ENCODE results near the gene ITSN2. TPM values are rescaled to one million over a fixed set of nuclear protein-coding genes. Genes with fewer than 3 reads are reported as not detected.

Gene ITSN2
- total RNA-seq, 2 donors from 2014 or later, result 12.6 to 16.8 TPM

DNA sequence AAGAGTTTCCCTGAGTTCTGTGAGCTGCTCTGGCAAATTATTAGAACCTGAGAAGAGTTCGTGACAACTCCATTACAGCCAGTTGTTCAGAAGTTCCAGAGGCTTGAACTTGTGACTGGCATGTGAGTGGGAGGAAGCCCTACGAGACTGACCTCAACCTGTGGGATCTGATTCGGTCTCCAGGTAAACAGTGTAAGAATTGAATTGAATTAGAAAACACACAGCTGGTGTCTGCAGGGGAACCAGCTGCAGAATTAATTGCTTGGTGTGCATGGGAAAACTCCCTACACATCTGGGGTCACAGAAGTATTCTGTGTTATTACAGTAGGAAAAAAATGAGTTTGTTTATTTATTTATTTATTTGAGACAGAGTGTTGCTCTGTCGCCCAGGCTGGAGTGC is 14.0 kb upstream of the ITSN2 start:
- H3K27ac ChIP-seq (ENCODE audit: low read depth, low read length), result no peak overlapping the region
- Mint-ChIP-seq H3K4me1 (peaks cover 2% of the 10 kb centered on the region), H3K9me3 (no peaks in the 10 kb centered on the region), H3K4me3 (no peak overlapping the region), H3K36me3 (ENCODE audit: low read depth) (no peaks in the 10 kb centered on the region), H3K27me3 (ENCODE audit: insufficient read depth) (no peaks in the 10 kb centered on the region), H3K27ac (no peak overlapping the region)
- no peaks in the 10 kb centered on the region for H3K4me1 ChIP-seq (ENCODE audit: control insufficient read depth, insufficient read depth, low read length)
- no peak overlapping the region for H3K4me3 ChIP-seq (ENCODE audit: low read length)
- H3K9me3 ChIP-seq (ENCODE audit: control insufficient read depth, low read length), result no peaks in the 10 kb centered on the region
- H3K27me3 ChIP-seq (ENCODE audit: control insufficient read depth, insufficient read depth, low read length, poor library complexity, severe bottlenecking), result no peaks in the 10 kb centered on the region
- DNase-seq, result no peak
- H3K9ac ChIP-seq (ENCODE audit: extremely low read depth, low read length, poor library complexity, severe bottlenecking), result no peak overlapping the region
- 56% methylated on average over 3 of the region's 4 CpGs for WGBS, 2 experiments (ENCODE audit: insufficient coverage in 1 of 2, insufficient read length in 1 of 2)
- no peaks in the 10 kb centered on the region for H3K36me3 ChIP-seq (ENCODE audit: control insufficient read depth, insufficient read depth, low read length)
- TF ChIP-seq CTCF (conservative IDR thresholded peaks at IDR 0.05), result no peak

DNA sequence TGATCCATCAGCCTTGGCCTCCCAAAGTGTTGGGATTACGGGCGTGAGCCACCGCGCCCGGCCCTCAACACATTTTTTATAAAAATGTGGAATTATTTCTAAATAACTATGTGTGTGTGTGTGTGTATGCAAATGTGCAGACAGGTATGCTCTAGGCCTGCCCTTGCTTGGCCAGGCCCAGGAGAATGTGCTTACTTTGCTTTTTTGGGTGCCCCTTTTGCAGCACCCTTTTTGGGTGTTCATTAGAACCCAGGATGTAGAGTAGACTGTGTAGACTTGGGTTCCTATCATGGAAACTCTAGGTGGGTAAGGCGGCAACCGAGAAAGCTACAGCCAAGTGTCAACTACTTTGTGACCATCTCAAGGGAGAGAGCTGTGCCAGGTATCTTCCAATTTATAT is 11.7 kb upstream of the ITSN2 start:
- no peak overlapping the region for H3K4me3 Mint-ChIP-seq
- 93% methylated on average over 5 of the region's 7 CpGs; no CpG with 5 or more reads in 1 of the 2 experiments for WGBS, 2 experiments (ENCODE audit: insufficient coverage in 1 of 2, insufficient read length in 1 of 2)

GRCh38 chr2:24365826-24366225 is 5.5 kb upstream of the ITSN2 start:
- Histone ChIP-seq H3K27ac (ENCODE audit: low read depth, low read length) (no peak overlapping the region), H3K4me1 (ENCODE audit: control insufficient read depth, insufficient read depth, low read length) (no peaks in the 10 kb centered on the region), H3K36me3 (ENCODE audit: control insufficient read depth, insufficient read depth, low read length) (no peaks in the 10 kb centered on the region), H3K9me3 (ENCODE audit: control insufficient read depth, low read length) (no peaks in the 10 kb centered on the region), H3K27me3 (ENCODE audit: control insufficient read depth, insufficient read depth, low read length, poor library complexity, severe bottlenecking) (peaks cover 4% of the 10 kb centered on the region), H3K9ac (ENCODE audit: extremely low read depth, low read length, poor library complexity, severe bottlenecking) (no peak overlapping the region), H3K4me3 (ENCODE audit: low read length) (no peak overlapping the region)
- H3K4me3 Mint-ChIP-seq, result no peak overlapping the region
- 31 to 33% methylated on average over 3 to 5 of the region's 5 CpGs for WGBS, 2 experiments (ENCODE audit: insufficient coverage in 1 of 2, insufficient read length in 1 of 2)
- no peak for TF ChIP-seq CTCF (conservative IDR thresholded peaks at IDR 0.05)
- H3K36me3 Mint-ChIP-seq (ENCODE audit: low read depth), result no peaks in the 10 kb centered on the region
- no peak overlapping the region for H3K27ac Mint-ChIP-seq
- no peak for DNase-seq
- no peaks in the 10 kb centered on the region for H3K9me3 Mint-ChIP-seq
- peaks cover 6% of the 10 kb centered on the region for H3K4me1 Mint-ChIP-seq
- H3K27me3 Mint-ChIP-seq (ENCODE audit: insufficient read depth), result peaks cover 11% of the 10 kb centered on the region

More for the DNA sequence above, 11.7 kb upstream of the ITSN2 start:
- H3K4me3 ChIP-seq (ENCODE audit: low read length), result no peak overlapping the region
- Mint-ChIP-seq H3K27me3 (ENCODE audit: insufficient read depth) (no peaks in the 10 kb centered on the region), H3K36me3 (ENCODE audit: low read depth) (no peaks in the 10 kb centered on the region), H3K27ac (no peak overlapping the region), H3K9me3 (no peaks in the 10 kb centered on the region), H3K4me1 (peaks cover 2% of the 10 kb centered on the region)
- no peak for TF ChIP-seq CTCF (conservative IDR thresholded peaks at IDR 0.05)
- no peak overlapping the region for H3K27ac ChIP-seq (ENCODE audit: low read depth, low read length)
- H3K4me1 ChIP-seq (ENCODE audit: control insufficient read depth, insufficient read depth, low read length), result no peaks in the 10 kb centered on the region
- H3K9me3 ChIP-seq (ENCODE audit: control insufficient read depth, low read length), result no peaks in the 10 kb centered on the region
- H3K36me3 ChIP-seq (ENCODE audit: control insufficient read depth, insufficient read depth, low read length), result no peaks in the 10 kb centered on the region
- H3K27me3 ChIP-seq (ENCODE audit: control insufficient read depth, insufficient read depth, low read length, poor library complexity, severe bottlenecking), result no peaks in the 10 kb centered on the region
- H3K9ac ChIP-seq (ENCODE audit: extremely low read depth, low read length, poor library complexity, severe bottlenecking), result no peak overlapping the region
- no peak for DNase-seq

All from endodermal cell (in vitro differentiated cells).